ENCODE measurements around the gene QRICH2. TPM values are rescaled to one million over a fixed set of nuclear protein-coding genes. Genes with fewer than 3 reads are reported as not detected.
"Not testable (repeated sequence)": the region's sequence is repeated elsewhere in the genome, so short reads cannot be mapped to it uniquely, and the experiment has no call there.

The QRICH2 gene
- polyA plus RNA-seq, 4 donors: 4.3 to 11.1 (median 8.3) TPM

GRCh38 chr17:76226749-76227148 lies 81.3 kb downstream of the QRICH2 start:
- not testable (repeated sequence) for DNase-seq (ENCODE audit: low read depth in 4 of 4, low spot score in 2 of 4)

GRCh38 chr17:76225373-76226086 lies 82.5 kb downstream of the QRICH2 start:
- not testable (repeated sequence) for DNase-seq (ENCODE audit: low read depth in 4 of 4, low spot score in 2 of 4)

Other genes with a start within 250 kb of the QRICH2 start
- 100 to 1,000 TPM in 2 of 4 donors, 10 to 100 TPM in 2; 95.3 to 110 (median 101) TPM for gene SRP68, start 235.8 kb downstream of the QRICH2 start, polyA plus RNA-seq (ENCODE audit: insufficient read length in 4 of 4)
- under 1 TPM; 0.25 to 0.88 (median 0.26) TPM for gene GALR2, start 233.5 kb downstream of the QRICH2 start, polyA plus RNA-seq (ENCODE audit: insufficient read length in 4 of 4)
- 10 to 100 TPM; 14.3 to 25.9 (median 21.9) TPM for gene ZACN, start 229.1 kb downstream of the QRICH2 start, polyA plus RNA-seq (ENCODE audit: insufficient read length in 4 of 4)
- 100 to 1,000 TPM; 151 to 179 (median 158) TPM for gene EXOC7, start 204.5 kb downstream of the QRICH2 start, polyA plus RNA-seq (ENCODE audit: insufficient read length in 4 of 4)
- 10 to 100 TPM; 16.4 to 30.7 (median 25.9) TPM for gene FOXJ1, start 167.0 kb downstream of the QRICH2 start, polyA plus RNA-seq (ENCODE audit: insufficient read length in 4 of 4)
- gene RNF157, start 67.8 kb downstream of the QRICH2 start, polyA plus RNA-seq (ENCODE audit: insufficient read length in 4 of 4): 10 to 100 TPM; 22.0 to 39.1 (median 28.8) TPM
- 10 to 100 TPM; 29.0 to 60.6 (median 49.1) TPM for gene UBALD2, start 42.9 kb downstream of the QRICH2 start, polyA plus RNA-seq (ENCODE audit: insufficient read length in 4 of 4)
- gene PRPSAP1, start 45.6 kb upstream of the QRICH2 start, polyA plus RNA-seq (ENCODE audit: insufficient read length in 4 of 4): 10 to 100 TPM; 73.8 to 91.2 (median 80.6) TPM
- 1 to 10 TPM; 2.0 to 3.4 (median 2.9) TPM for gene SPHK1, start 76.3 kb upstream of the QRICH2 start, polyA plus RNA-seq (ENCODE audit: insufficient read length in 4 of 4)
- gene UBE2O, start 144.9 kb upstream of the QRICH2 start, polyA plus RNA-seq (ENCODE audit: insufficient read length in 4 of 4): 10 to 100 TPM; 20.9 to 30.0 (median 28.9) TPM
- gene AANAT, start 159.3 kb upstream of the QRICH2 start, polyA plus RNA-seq (ENCODE audit: insufficient read length in 4 of 4): under 1 TPM; 0.30 to 0.47 (median 0.38) TPM
- gene RHBDF2, start 193.1 kb upstream of the QRICH2 start, polyA plus RNA-seq (ENCODE audit: insufficient read length in 4 of 4): 1 to 10 TPM; 4.8 to 9.2 (median 7.7) TPM
- 10 to 100 TPM; 12.2 to 23.4 (median 14.9) TPM for gene CYGB, start 229.4 kb upstream of the QRICH2 start, polyA plus RNA-seq (ENCODE audit: insufficient read length in 4 of 4)
- gene PRCD, start 231.8 kb upstream of the QRICH2 start, polyA plus RNA-seq (ENCODE audit: insufficient read length in 4 of 4): 1 to 10 TPM; 2.6 to 6.3 (median 4.1) TPM